BLaER1 treated with 17β-estradiol and CSF1 and Interleukin-3, amounts not matched to agents 10 nM and 100 nM (cell line): Measurements from ENCODE around the gene EAF2.
"Not testable (repeated sequence)": the region's sequence is repeated elsewhere in the genome, so short reads cannot be mapped to it uniquely, and the experiment has no call there.

Source experiments
- H3K27ac ChIP-seq, 11 experiments: shearing (Covaris generic); formaldehyde crosslinking; 2 replicates each; pipeline ENCODE4 v1.8.1; 2022
- H3K27me3 ChIP-seq, 11 experiments: shearing (Covaris generic); formaldehyde crosslinking; 2 replicates each; pipeline ENCODE4 v1.8.1; 2022
- H3K36me3 ChIP-seq, 11 experiments: shearing (Covaris generic); formaldehyde crosslinking; 2 replicates each; pipeline ENCODE4 v1.8.1; 2022
- H3K4me1 ChIP-seq, 10 experiments: shearing (Covaris generic); formaldehyde crosslinking; 2 replicates each; pipeline ENCODE4 v1.8.1; 2022
- H3K4me2 ChIP-seq, 11 experiments: shearing (Covaris generic); formaldehyde crosslinking; 2 replicates each; pipeline ENCODE4 v1.8.1; 2022
- H3K4me3 ChIP-seq, 10 experiments: shearing (Covaris generic); formaldehyde crosslinking; 2 replicates each; pipeline ENCODE4 v1.8.1; 2022
- H3K9ac ChIP-seq, 11 experiments: shearing (Covaris generic); formaldehyde crosslinking; 2 replicates each; pipeline ENCODE4 v1.8.1; 2022
- H3K9me3 ChIP-seq, 11 experiments: shearing (Covaris generic); formaldehyde crosslinking; replicated peaks in 1 of 11; 2 replicates each; pipeline ENCODE4 v1.8.1; 2022
- H4K20me1 ChIP-seq, 11 experiments: shearing (Covaris generic); formaldehyde crosslinking; 2 replicates each; pipeline ENCODE4 v1.8.1; 2022
- Cebpa-rat ChIP-seq, 11 experiments: shearing (Covaris generic); IDR thresholded peaks; 2 replicates each; pipeline ENCODE4 v1.8.1; 2022

Gene EAF2

DNA sequence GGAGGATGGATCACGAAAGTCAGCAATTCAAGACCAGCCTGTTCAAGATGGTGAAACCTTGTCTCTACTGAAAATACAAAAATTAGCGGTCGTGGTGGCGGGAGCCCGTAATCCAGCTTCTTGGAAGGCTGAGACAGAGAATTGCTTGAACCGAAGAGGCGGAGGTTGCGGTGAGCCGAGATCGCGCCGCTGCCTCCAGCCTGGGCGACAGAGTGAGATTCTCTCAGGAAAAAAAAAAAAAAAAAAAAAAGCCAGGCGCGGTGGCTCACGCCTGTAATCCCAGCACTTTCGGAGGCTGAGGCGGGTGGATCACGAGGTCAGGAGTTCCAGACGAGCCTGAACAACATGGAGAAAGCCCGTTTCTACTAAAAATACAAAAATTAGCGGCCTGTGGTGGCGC, 5.0 kb downstream of the EAF2 start:
- Histone ChIP-seq H3K4me2 (no peak overlapping the region), H3K36me3 (peaks cover 18 to 60% (median 42%) of the 10 kb centered on the region in 11 experiments), H3K9ac (no peak overlapping the region), H3K4me3 (no peak overlapping the region), H3K27ac (no peak overlapping the region), H3K4me1 (peaks cover 12 to 24% (median 17%) of the 10 kb centered on the region in 10 experiments; a peak in 19 of 20 replicates), H4K20me1 (no peaks in the 10 kb centered on the region; a peak in 1 of 22 replicates), H3K9me3 (peaks cover 7 to 25% (median 22%) of the 10 kb centered on the region in 11 experiments; a peak in 20 of 22 replicates), H3K27me3 (no peaks in the 10 kb centered on the region)
- no peak for TF ChIP-seq Cebpa-rat (IDR thresholded peaks at IDR 0.05)

GRCh38 chr3:121844892-121845291, 9.9 kb downstream of the EAF2 start:
- Histone ChIP-seq H3K4me3 (no peak overlapping the region), H3K9me3 (peaks cover 2 to 15% (median 11%) of the 10 kb centered on the region in 11 experiments; a peak in 20 of 22 replicates), H3K9ac (no peak overlapping the region), H3K4me2 (no peak overlapping the region), H3K4me1 (peaks cover 0 to 6% (median 0%) of the 10 kb centered on the region in 10 experiments; a peak in 2 of 20 replicates), H4K20me1 (0 out of 22 replicates have a peak, but pooled peaks cover 0 to 7% (median 0%) of the 10 kb centered on the region in 11 experiments), H3K27me3 (no peaks in the 10 kb centered on the region), H3K27ac (no peak overlapping the region), H3K36me3 (peaks cover 50 to 79% (median 72%) of the 10 kb centered on the region in 11 experiments)
- no peak for TF ChIP-seq Cebpa-rat (IDR thresholded peaks at IDR 0.05)

GRCh38 chr3:121852256-121852655, 17.2 kb downstream of the EAF2 start:
- TF ChIP-seq Cebpa-rat (IDR thresholded peaks at IDR 0.05) = no peak
- Histone ChIP-seq H3K4me2 (no peak overlapping the region), H3K36me3 (peaks cover 59 to 92% (median 83%) of the 10 kb centered on the region in 11 experiments), H3K9ac (no peak overlapping the region), H3K27me3 (no peaks in the 10 kb centered on the region), H3K4me1 (no peaks in the 10 kb centered on the region), H4K20me1 (peaks cover 0 to 7% (median 0%) of the 10 kb centered on the region in 11 experiments; a peak in 2 of 22 replicates), H3K27ac (no peak overlapping the region), H3K9me3 (peaks cover 0 to 8% (median 4%) of the 10 kb centered on the region in 11 experiments; a peak in 12 of 22 replicates), H3K4me3 (no peak overlapping the region)

GRCh38 chr3:121855555-121855954, 20.5 kb downstream of the EAF2 start:
- H3K4me3 ChIP-seq = no peak overlapping the region
- H3K9ac ChIP-seq = no peak overlapping the region
- no peaks in the 10 kb centered on the region for H3K4me1 ChIP-seq
- H3K27ac ChIP-seq = no peak overlapping the region
- peaks cover 49 to 93% (median 79%) of the 10 kb centered on the region in 11 experiments for H3K36me3 ChIP-seq
- no peaks in the 10 kb centered on the region; a peak in 1 of 22 replicates for H3K27me3 ChIP-seq
- no peak overlapping the region for H3K4me2 ChIP-seq
- H3K9me3 ChIP-seq = peaks cover 0 to 13% (median 6%) of the 10 kb centered on the region in 11 experiments; a peak in 13 of 22 replicates
- TF ChIP-seq Cebpa-rat (IDR thresholded peaks at IDR 0.05) = no peak
- peaks cover 0 to 6% (median 0%) of the 10 kb centered on the region in 11 experiments; a peak in 2 of 22 replicates for H4K20me1 ChIP-seq

GRCh38 chr3:121857778-121858177, 22.8 kb downstream of the EAF2 start:
- H3K4me3 ChIP-seq, H4K20me1 ChIP-seq, H3K4me1 ChIP-seq, H3K27me3 ChIP-seq, H3K4me2 ChIP-seq, H3K9ac ChIP-seq, H3K27ac ChIP-seq: not testable (repeated sequence)
- H3K9me3 ChIP-seq = peaks cover 4 to 20% (median 12%) of the 10 kb centered on the region in 11 experiments; a peak in 20 of 22 replicates
- peaks cover 48 to 95% (median 77%) of the 10 kb centered on the region in 11 experiments for H3K36me3 ChIP-seq

GRCh38 chr3:121863247-121863646, 28.2 kb downstream of the EAF2 start:
- not testable (repeated sequence) for H3K27ac ChIP-seq
- H3K36me3 ChIP-seq = peaks cover 22 to 94% (median 75%) of the 10 kb centered on the region in 11 experiments

DNA sequence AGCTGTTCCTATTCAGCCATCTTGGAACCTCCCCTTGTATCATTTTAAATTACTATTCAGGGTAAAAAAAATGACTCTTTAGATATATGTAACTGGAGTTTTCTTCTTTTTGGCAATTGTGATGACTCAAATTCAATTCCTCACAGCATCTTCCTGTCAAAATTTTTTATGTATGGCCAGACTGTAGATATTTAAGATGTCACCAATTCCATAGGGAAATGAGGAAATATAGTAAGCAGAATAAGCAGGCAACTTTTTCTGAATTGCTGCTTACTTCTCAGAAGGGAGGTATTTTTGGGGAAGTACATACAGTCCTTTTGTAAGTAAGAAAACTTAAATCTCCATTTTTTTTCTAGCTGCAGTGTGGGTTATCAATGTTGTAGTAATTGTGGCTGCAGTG, 28.8 kb downstream of the EAF2 start:
- Histone ChIP-seq H4K20me1 (no peaks in the 10 kb centered on the region), H3K36me3 (peaks cover 22 to 94% (median 70%) of the 10 kb centered on the region in 11 experiments), H3K4me2 (peak overlapping the region in 3 of 11 experiments; percentile 36 to 62 (median 44); a peak in 5 of 22 replicates), H3K9me3 (peaks cover 0 to 29% (median 17%) of the 10 kb centered on the region in 11 experiments; a peak in 15 of 22 replicates), H3K4me1 (peaks cover 0 to 19% (median 10%) of the 10 kb centered on the region in 10 experiments; a peak in 16 of 20 replicates), H3K27me3 (no peaks in the 10 kb centered on the region; a peak in 1 of 22 replicates), H3K9ac (no peak overlapping the region), H3K4me3 (no peak overlapping the region), H3K27ac (no peak overlapping the region; a peak in 1 of 22 replicates)
- TF ChIP-seq Cebpa-rat (IDR thresholded peaks at IDR 0.05) = no peak

More at GRCh38 chr3:121863247-121863646, 28.2 kb downstream of the EAF2 start:
- H3K4me3 ChIP-seq, H3K9ac ChIP-seq, H4K20me1 ChIP-seq, H3K27me3 ChIP-seq: not testable (repeated sequence)
- peaks cover 0 to 29% (median 18%) of the 10 kb centered on the region in 11 experiments; a peak in 15 of 22 replicates for H3K9me3 ChIP-seq
- peaks cover 0 to 17% (median 5%) of the 10 kb centered on the region in 10 experiments; a peak in 16 of 20 replicates for H3K4me1 ChIP-seq
- H3K4me2 ChIP-seq = peak overlapping the region in 3 of 11 experiments; percentile 36 to 62 (median 44); a peak in 6 of 22 replicates

GRCh38 chr3:121869736-121870135, 34.7 kb downstream of the EAF2 start:
- no peaks in the 10 kb centered on the region for H3K27me3 ChIP-seq
- H3K4me3 ChIP-seq = no peak overlapping the region
- no peak overlapping the region for H3K27ac ChIP-seq
- H3K9ac ChIP-seq = no peak overlapping the region
- H3K4me2 ChIP-seq = peak overlapping the region in 10 of 11 experiments; percentile 18 to 60 (median 35); a peak in 14 of 22 replicates
- H3K9me3 ChIP-seq = peaks cover 0 to 9% (median 4%) of the 10 kb centered on the region in 11 experiments; a peak in 4 of 22 replicates
- H3K4me1 ChIP-seq = peaks cover 8 to 44% (median 25%) of the 10 kb centered on the region in 10 experiments; a peak in 19 of 20 replicates
- no peak for TF ChIP-seq Cebpa-rat (IDR thresholded peaks at IDR 0.05)
- H3K36me3 ChIP-seq = peaks cover 38 to 79% (median 51%) of the 10 kb centered on the region in 11 experiments
- H4K20me1 ChIP-seq = no peaks in the 10 kb centered on the region; a peak in 1 of 22 replicates

DNA sequence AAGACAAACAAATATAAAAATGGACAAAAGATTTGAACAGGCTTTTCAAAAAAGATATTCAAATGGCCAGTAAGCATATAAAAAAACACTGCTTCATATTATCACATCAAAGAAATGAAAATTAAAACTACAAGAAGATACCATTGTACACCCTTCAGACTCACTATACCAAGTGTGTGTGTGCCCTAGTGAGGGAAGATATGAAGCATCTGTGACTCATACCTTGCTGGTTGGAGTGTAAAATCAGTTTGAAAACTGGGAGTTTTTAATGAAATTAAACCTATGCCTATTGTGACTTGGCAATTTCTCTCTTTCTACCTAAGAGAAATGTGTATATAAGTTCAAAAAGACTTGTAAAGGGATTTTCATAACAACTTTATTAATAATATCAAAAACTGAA, 35.7 kb downstream of the EAF2 start:
- no peaks in the 10 kb centered on the region; a peak in 1 of 22 replicates for H4K20me1 ChIP-seq
- no peak overlapping the region for H3K9ac ChIP-seq
- H3K4me3 ChIP-seq = no peak overlapping the region
- no peak for TF ChIP-seq Cebpa-rat (IDR thresholded peaks at IDR 0.05)
- peaks cover 0 to 6% (median 4%) of the 10 kb centered on the region in 11 experiments; a peak in 4 of 22 replicates for H3K9me3 ChIP-seq
- peaks cover 8 to 44% (median 25%) of the 10 kb centered on the region in 10 experiments; a peak in 19 of 20 replicates for H3K4me1 ChIP-seq
- no peak overlapping the region; a peak in 2 of 22 replicates for H3K4me2 ChIP-seq
- H3K36me3 ChIP-seq = peaks cover 33 to 77% (median 48%) of the 10 kb centered on the region in 11 experiments
- H3K27me3 ChIP-seq = no peaks in the 10 kb centered on the region
- no peak overlapping the region for H3K27ac ChIP-seq
